Measurements from ENCODE around the gene HAAO.

- TF ChIP-seq CTCF (conservative IDR thresholded peaks at IDR 0.05; ENCODE audit: low read depth, low read length): no peak
- no peak for TF ChIP-seq EZH2 (IDR thresholded peaks at IDR 0.05; ENCODE audit: low read length, unreplicated experiment)
Observed at GRCh38 chr2:42795275-42795674, 2.9 kb upstream of the HAAO start.
